H1 (cell line): ENCODE results near the gene THAP4. TPM values are rescaled to one million over a fixed set of nuclear protein-coding genes. Genes with fewer than 3 reads are reported as not detected.

Source experiments
- BCL11A ChIP-seq, 2 experiments: IDR thresholded peaks; one replicate each; pipeline ENCODE4 v1.6.1; 2011; ENCODE audit warnings: low read depth in 2 of 2, low read length in 2 of 2, mild to moderate bottlenecking in 2 of 2
- BRCA1 ChIP-seq: IDR thresholded peaks from 2 replicates; pipeline ENCODE4 v1.6.1; 2012; ENCODE audit warnings: low read depth, low read length, improper control_type of control experiment
- CBX5 ChIP-seq: fragments of 300-800, 300-1000 bp; sonication (generic); IDR thresholded peaks from 2 replicates; pipeline ENCODE4 v1.7.1; 2016; ENCODE audit warnings: antibody characterized with exemption, low read length, low read depth
- CHD2 ChIP-seq: IDR thresholded peaks from 2 replicates; pipeline ENCODE4 v1.6.1; 2012; ENCODE audit warnings: low read length, improper control_type of control experiment
- CTBP2 ChIP-seq: IDR thresholded peaks from 2 replicates; pipeline ENCODE4 v1.7.0; 2011; ENCODE audit warnings: borderline replicate concordance, mild to moderate bottlenecking, moderate library complexity, mixed read lengths, low read length; ENCODE audit not compliant: insufficient read depth, insufficient read length
- EGR1 ChIP-seq: IDR thresholded peaks from 2 replicates; pipeline ENCODE4 v1.6.1; 2011; ENCODE audit warnings: low read depth, low read length, borderline replicate concordance
- FOSL1 ChIP-seq: IDR thresholded peaks from 2 replicates; pipeline ENCODE4 v1.6.1; 2011; ENCODE audit warnings: mild to moderate bottlenecking, low read depth, low read length, moderate library complexity; ENCODE audit not compliant: insufficient read depth
- HDAC2 ChIP-seq, 2 experiments: fragments of 300-600 bp in 1 of 2; sonication (generic) in 1 of 2; IDR thresholded peaks; 2 replicates each; pipeline ENCODE4 v1.6.1; 2011 to 2012; ENCODE audit warnings: low read depth in 2 of 2, low read length in 2 of 2, mild to moderate bottlenecking in 2 of 2, moderate library complexity in 2 of 2, borderline replicate concordance in 1 of 2, inconsistent platforms in 1 of 2
- HDAC6 ChIP-seq: IDR thresholded peaks from one replicate; pipeline ENCODE4 v1.7.1; 2012; ENCODE audit warnings: low read depth, mild to moderate bottlenecking, inconsistent platforms, low read length, moderate library complexity
- NANOG ChIP-seq: IDR thresholded peaks from 2 replicates; pipeline ENCODE4 v1.6.1; 2011; ENCODE audit warnings: low read length, low read depth, mild to moderate bottlenecking, inconsistent platforms; ENCODE audit not compliant: insufficient read depth, poor library complexity, severe bottlenecking
- SIN3A ChIP-seq, 2 experiments: IDR thresholded peaks in 1 of 2; conservative IDR thresholded peaks in 1 of 2; 2 replicates each; pipeline ENCODE4 v1.6.1; 2011 to 2012; ENCODE audit warnings: low read length in 2 of 2, improper control_type of control experiment in 1 of 2, low read depth in 1 of 2, mild to moderate bottlenecking in 1 of 2
- SRF ChIP-seq: IDR thresholded peaks from 2 replicates; pipeline ENCODE4 v1.6.1; 2011; ENCODE audit warnings: mild to moderate bottlenecking, low read depth, low read length, moderate library complexity
- SUZ12 ChIP-seq: fragments of 200-600 bp; sonication (generic); IDR thresholded peaks from 2 replicates; pipeline ENCODE4 v1.6.1; 2012; ENCODE audit warnings: mild to moderate bottlenecking, inconsistent platforms, low read length, moderate library complexity, mixed read lengths
- ZNF274 ChIP-seq: IDR thresholded peaks from 2 replicates; pipeline ENCODE4 v1.7.0; 2012; ENCODE audit warnings: low read length, borderline replicate concordance; ENCODE audit errors: extremely low read depth
- polyA plus RNA-seq, 7 experiments: library from polyadenylated mRNA; depleted of rRNA in 3 of 7; stranded (reverse) in 5 of 7; unstranded in 2 of 7; fragments of >200 nt in 5 of 7; fragments of 200-250 nt in 2 of 7; gene quantifications; 1 replicate in 5 of 7; 2 replicates in 1 of 7; 4 replicates in 1 of 7; pipeline versions ENCODE4 v1.2.1 to v1.2.3, GENCODE V29; 2011 to 2013; ENCODE audit warnings: missing spikeins in 2 of 7, mixed read lengths in 2 of 7
- total RNA-seq: library from RNA; stranded (reverse); fragmentation: NEBNext Ultra II Directional; extraction: Animal tissue kit (Norgen Biotek cat#: 25700); gene quantifications from 2 replicates; pipeline ENCODE4 v1.2.1, GENCODE V29; 2021
- TF ChIP-seq, protein P1 (sequence below): IDR thresholded peaks from 2 replicates; pipeline ENCODE4 v1.6.1; 2011; ENCODE audit warnings: low read length, improper control_type of control experiment
- TF ChIP-seq, protein P2 (sequence below): IDR thresholded peaks from 2 replicates; pipeline ENCODE4 v1.6.1; 2012; ENCODE audit warnings: low read length, inconsistent platforms
- TF ChIP-seq, protein P3 (sequence below), 3 experiments: IDR thresholded peaks; 1 replicate in 2 of 3; 2 replicates in 1 of 3; pipeline versions ENCODE4 v1.5.1 to v1.6.1; 2011; ENCODE audit warnings: low read length in 3 of 3, mild to moderate bottlenecking in 3 of 3, inconsistent platforms in 2 of 3, low read depth in 1 of 3, moderate library complexity in 1 of 3; ENCODE audit not compliant: insufficient read depth in 1 of 3; ENCODE audit errors: control extremely low read depth in 1 of 3

Gene THAP4
- total and polyA plus RNA-seq, 2 of the 8 experiments (the other 6 are each of a cell fraction or from before 2014, with no cell fraction given), result 78.9 to 83.6 TPM

DNA sequence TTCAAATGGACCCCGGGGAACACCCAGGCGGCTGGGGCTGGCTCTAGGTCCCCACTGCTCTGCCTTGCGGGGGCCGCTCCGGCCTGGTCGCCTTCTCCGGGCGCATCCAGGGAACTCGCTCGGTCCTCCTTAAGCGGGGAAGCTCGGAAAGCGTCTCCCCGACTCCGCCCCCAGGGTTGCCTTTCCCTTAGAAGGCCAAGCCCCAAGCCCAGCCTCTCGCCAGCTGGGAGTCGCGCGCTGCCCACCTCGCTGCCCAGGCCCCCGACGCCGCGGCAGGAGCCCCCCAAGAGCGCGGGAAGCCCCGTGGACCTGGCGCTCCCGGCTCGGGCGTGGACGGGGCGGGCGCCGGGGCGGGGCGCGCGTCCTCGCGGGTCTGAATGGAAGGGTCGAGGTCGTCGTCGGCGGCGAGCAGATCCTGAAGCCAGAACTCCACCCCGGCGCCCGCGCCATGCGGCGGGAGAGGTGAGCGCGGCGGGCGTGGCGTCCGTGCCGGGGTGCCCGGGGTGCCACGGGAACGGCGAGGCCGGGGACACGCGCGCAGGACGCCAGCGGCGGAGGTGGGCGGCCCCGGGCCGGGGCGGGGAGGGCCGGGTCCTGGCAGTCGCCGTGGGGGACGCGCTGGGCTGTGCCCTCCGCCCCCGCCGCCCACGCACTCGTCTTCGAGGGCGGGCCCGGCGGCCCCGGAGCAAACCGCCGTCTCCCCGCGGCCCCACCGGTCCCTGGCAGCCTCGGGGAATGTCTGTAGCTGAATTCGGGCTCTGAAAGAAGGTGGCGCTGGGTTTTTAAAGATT lies 78.2 kb downstream of the THAP4 start, which contains the start of gene BOK (continued):
- TF ChIP-seq HDAC2 (IDR thresholded peaks at IDR 0.05; ENCODE audit: borderline replicate concordance in 1 of 2, low read depth in 2 of 2, low read length in 2 of 2), result no peak
- TF ChIP-seq HDAC6, result no peak
- peak in 1 of 2 experiments; percentile 59; a peak in 1 of 4 replicates for TF ChIP-seq SIN3A (conservative IDR thresholded peaks at IDR 0.05 in 1 of 2, IDR thresholded peaks at IDR 0.05 in 1 of 2; ENCODE audit: low read depth in 1 of 2, low read length in 2 of 2)
- TF ChIP-seq CBX5, result no peak
- TF ChIP-seq SRF, result 0 out of 2 replicates have a peak, but pooled peaks have one; percentile 1
- no peak for TF ChIP-seq CTBP2
- no peak for TF ChIP-seq NANOG
- TF ChIP-seq BRCA1, result no peak
- TF ChIP-seq, protein P1, sequence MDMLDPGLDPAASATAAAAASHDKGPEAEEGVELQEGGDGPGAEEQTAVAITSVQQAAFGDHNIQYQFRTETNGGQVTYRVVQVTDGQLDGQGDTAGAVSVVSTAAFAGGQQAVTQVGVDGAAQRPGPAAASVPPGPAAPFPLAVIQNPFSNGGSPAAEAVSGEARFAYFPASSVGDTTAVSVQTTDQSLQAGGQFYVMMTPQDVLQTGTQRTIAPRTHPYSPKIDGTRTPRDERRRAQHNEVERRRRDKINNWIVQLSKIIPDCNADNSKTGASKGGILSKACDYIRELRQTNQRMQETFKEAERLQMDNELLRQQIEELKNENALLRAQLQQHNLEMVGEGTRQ, result no peak
- TF ChIP-seq, protein P2, sequence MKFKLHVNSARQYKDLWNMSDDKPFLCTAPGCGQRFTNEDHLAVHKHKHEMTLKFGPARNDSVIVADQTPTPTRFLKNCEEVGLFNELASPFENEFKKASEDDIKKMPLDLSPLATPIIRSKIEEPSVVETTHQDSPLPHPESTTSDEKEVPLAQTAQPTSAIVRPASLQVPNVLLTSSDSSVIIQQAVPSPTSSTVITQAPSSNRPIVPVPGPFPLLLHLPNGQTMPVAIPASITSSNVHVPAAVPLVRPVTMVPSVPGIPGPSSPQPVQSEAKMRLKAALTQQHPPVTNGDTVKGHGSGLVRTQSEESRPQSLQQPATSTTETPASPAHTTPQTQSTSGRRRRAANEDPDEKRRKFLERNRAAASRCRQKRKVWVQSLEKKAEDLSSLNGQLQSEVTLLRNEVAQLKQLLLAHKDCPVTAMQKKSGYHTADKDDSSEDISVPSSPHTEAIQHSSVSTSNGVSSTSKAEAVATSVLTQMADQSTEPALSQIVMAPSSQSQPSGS, result no peak
- no peak for TF ChIP-seq BCL11A (IDR thresholded peaks at IDR 0.05; ENCODE audit: low read depth in 2 of 2, low read length in 2 of 2)
- TF ChIP-seq SUZ12, result no peak
- no peak for TF ChIP-seq FOSL1
- TF ChIP-seq EGR1, result peak; percentile 99
- TF ChIP-seq CHD2, result no peak
- TF ChIP-seq, protein P3, sequence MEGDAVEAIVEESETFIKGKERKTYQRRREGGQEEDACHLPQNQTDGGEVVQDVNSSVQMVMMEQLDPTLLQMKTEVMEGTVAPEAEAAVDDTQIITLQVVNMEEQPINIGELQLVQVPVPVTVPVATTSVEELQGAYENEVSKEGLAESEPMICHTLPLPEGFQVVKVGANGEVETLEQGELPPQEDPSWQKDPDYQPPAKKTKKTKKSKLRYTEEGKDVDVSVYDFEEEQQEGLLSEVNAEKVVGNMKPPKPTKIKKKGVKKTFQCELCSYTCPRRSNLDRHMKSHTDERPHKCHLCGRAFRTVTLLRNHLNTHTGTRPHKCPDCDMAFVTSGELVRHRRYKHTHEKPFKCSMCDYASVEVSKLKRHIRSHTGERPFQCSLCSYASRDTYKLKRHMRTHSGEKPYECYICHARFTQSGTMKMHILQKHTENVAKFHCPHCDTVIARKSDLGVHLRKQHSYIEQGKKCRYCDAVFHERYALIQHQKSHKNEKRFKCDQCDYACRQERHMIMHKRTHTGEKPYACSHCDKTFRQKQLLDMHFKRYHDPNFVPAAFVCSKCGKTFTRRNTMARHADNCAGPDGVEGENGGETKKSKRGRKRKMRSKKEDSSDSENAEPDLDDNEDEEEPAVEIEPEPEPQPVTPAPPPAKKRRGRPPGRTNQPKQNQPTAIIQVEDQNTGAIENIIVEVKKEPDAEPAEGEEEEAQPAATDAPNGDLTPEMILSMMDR (IDR thresholded peaks at IDR 0.05; ENCODE audit: control extremely low read depth in 1 of 3, insufficient read depth in 1 of 3, low read depth in 1 of 3, low read length in 3 of 3), result no peak
- no peak for TF ChIP-seq ZNF274
